ENCODE data around the gene NCKAP5. TPM values are rescaled to one million over a fixed set of nuclear protein-coding genes. Genes with fewer than 3 reads are reported as not detected.

The NCKAP5 gene
- total RNA-seq, 2 experiments from 2014 or later = not detected

DNA sequence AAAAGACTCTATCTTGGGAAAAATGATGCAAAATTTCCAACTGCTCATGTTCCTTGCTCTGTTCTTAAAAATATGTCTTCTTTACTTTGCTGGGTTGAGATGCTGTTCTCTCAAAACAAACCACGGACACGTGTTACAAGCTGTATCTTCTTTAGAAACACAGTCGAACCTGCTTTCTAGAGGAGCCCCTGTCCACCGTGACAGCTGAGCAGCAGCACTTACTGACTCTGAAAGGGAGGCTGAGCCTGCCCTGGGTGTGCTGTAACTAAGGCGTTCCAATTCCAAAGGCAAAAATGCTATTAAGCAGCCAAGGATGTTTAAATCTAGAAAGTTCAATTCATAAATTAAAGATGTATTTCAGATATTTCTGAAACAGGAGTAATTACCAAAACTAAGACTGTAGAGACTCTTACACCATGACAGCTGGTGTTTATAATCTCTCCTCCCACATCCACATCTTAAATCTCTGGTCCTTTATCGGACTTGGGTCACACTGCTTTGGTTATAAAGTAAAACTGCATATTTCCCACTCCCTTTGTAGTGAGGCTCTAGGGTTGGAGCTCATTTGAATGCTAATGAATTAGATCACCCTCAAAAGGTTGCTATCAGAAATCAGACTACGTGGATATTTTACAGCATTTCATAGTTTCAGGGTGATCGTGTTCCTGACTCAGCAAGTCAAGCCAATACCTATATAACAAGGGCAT, 617.1 kb downstream of the NCKAP5 start:
- Mint-ChIP-seq H3K4me3 (no peak overlapping the region), H3K4me1 (ENCODE audit: low read depth) (no peaks in the 10 kb centered on the region), H3K9me3 (no peaks in the 10 kb centered on the region), H3K36me3 (ENCODE audit: low read depth) (no peaks in the 10 kb centered on the region), H3K27ac (no peak overlapping the region), H3K27me3 (no peaks in the 10 kb centered on the region)
- intact Hi-C loops (cut with micrococcal nuclease) = no loop called here
- TF ChIP-seq, protein P1, sequence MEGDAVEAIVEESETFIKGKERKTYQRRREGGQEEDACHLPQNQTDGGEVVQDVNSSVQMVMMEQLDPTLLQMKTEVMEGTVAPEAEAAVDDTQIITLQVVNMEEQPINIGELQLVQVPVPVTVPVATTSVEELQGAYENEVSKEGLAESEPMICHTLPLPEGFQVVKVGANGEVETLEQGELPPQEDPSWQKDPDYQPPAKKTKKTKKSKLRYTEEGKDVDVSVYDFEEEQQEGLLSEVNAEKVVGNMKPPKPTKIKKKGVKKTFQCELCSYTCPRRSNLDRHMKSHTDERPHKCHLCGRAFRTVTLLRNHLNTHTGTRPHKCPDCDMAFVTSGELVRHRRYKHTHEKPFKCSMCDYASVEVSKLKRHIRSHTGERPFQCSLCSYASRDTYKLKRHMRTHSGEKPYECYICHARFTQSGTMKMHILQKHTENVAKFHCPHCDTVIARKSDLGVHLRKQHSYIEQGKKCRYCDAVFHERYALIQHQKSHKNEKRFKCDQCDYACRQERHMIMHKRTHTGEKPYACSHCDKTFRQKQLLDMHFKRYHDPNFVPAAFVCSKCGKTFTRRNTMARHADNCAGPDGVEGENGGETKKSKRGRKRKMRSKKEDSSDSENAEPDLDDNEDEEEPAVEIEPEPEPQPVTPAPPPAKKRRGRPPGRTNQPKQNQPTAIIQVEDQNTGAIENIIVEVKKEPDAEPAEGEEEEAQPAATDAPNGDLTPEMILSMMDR (IDR thresholded peaks at IDR 0.05) = no peak
- POLR2A ChIA-PET = interaction anchor here (0.6 to 0.8 kb wide), 2 partner anchors 56 to 172 kb away, joined by 3 read pairs; no protein-coding TSS in a partner anchor
- CTCF ChIA-PET = no interaction called here
- no peak for ATAC-seq
- DNase-seq = no peak

DNA sequence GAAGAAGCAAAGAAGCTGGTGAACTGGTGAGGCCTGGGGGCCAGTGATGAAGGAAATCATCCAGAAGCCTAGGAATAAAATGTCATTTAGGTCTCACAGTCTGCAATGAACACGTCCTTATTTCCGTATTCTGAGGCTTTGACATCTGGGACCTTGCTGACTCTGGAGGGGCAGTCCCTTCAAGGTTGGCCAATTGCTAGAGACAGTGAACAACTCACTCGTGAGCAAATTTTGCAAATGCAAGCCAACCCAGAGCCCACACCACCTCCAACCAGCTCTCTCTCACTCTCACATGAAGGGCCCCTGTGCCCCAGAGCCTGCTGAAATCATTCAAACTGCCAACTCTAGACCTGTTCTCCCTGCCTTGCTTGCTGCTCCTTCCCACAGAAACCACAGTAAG, 619.2 kb downstream of the NCKAP5 start:
- no peak overlapping the region for H3K27ac Mint-ChIP-seq
- H3K4me1 Mint-ChIP-seq (ENCODE audit: low read depth) = no peaks in the 10 kb centered on the region
- intact Hi-C loops (cut with micrococcal nuclease) = no loop called here
- no peak overlapping the region for H3K4me3 Mint-ChIP-seq
- TF ChIP-seq, protein P1 (IDR thresholded peaks at IDR 0.05) = no peak
- ChIA-PET POLR2A (no interaction called here), CTCF (no interaction called here)
- no peak for DNase-seq
- no peaks in the 10 kb centered on the region for H3K27me3 Mint-ChIP-seq
- H3K36me3 Mint-ChIP-seq (ENCODE audit: low read depth) = no peaks in the 10 kb centered on the region
- H3K9me3 Mint-ChIP-seq = no peaks in the 10 kb centered on the region
- no peak for ATAC-seq

DNA sequence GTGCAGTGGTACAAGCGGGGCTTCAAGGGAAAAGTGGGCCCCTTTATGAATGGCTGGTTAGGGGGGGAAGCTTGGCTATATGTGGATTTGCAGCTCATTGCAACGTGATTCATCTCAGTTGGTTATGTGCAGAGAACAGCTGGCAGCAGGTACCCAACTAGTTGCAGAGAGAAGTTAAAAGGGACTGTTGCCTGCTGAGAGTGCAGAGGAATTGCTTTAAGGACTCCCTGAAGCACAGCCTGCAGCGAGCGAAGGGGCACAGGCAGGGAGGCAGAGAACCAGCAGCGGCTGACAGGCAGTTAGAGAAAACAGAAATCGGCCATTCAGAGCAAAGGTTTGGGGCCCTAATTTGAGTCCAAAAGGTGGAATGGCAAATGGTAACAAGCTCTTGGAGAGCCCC, 620.1 kb downstream of the NCKAP5 start:
- ChIA-PET POLR2A (interaction anchor here (0.5 kb wide), 1 partner anchor 1440 kb away, joined by 3 read pairs; no protein-coding TSS in a partner anchor), CTCF (no interaction called here)
- no peak overlapping the region for H3K4me3 Mint-ChIP-seq
- intact Hi-C loops (cut with micrococcal nuclease) = no loop called here
- H3K27me3 Mint-ChIP-seq = no peaks in the 10 kb centered on the region
- no peaks in the 10 kb centered on the region for H3K4me1 Mint-ChIP-seq (ENCODE audit: low read depth)
- TF ChIP-seq, protein P1 (IDR thresholded peaks at IDR 0.05) = no peak
- no peaks in the 10 kb centered on the region for H3K9me3 Mint-ChIP-seq
- H3K27ac Mint-ChIP-seq = no peak overlapping the region
- DNase-seq (no peak), ATAC-seq (no peak)
- H3K36me3 Mint-ChIP-seq (ENCODE audit: low read depth) = no peaks in the 10 kb centered on the region

DNA sequence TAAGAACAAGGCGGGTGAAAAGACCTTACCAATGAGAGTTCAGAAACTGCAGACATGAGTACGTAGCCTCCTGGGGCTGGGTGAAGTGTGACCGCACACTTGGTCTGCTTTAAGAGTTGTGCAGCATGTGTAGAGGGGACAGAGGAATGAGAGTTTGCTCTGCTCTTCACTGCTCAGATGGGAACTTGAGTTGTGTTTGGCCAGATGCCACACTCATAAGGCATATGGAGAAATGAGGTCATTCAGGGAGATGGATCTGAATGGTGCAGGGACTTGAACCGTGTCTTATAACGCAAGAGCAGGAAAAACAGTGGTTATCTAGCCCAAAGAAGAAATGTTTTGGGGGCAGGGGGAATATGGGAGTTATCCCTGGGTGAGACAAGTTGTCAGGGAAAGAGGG, 624.4 kb downstream of the NCKAP5 start:
- TF ChIP-seq, protein P1 (IDR thresholded peaks at IDR 0.05) = no peak
- no peaks in the 10 kb centered on the region for H3K27me3 Mint-ChIP-seq
- no peak overlapping the region for H3K27ac Mint-ChIP-seq
- ChIA-PET POLR2A (no interaction called here), CTCF (no interaction called here)
- no peaks in the 10 kb centered on the region for H3K36me3 Mint-ChIP-seq (ENCODE audit: low read depth)
- DNase-seq (no peak), ATAC-seq (no peak)
- H3K4me1 Mint-ChIP-seq (ENCODE audit: low read depth) = no peaks in the 10 kb centered on the region
- intact Hi-C loops (cut with micrococcal nuclease) = no loop called here
- no peak overlapping the region for H3K4me3 Mint-ChIP-seq
- H3K9me3 Mint-ChIP-seq = no peaks in the 10 kb centered on the region

DNA sequence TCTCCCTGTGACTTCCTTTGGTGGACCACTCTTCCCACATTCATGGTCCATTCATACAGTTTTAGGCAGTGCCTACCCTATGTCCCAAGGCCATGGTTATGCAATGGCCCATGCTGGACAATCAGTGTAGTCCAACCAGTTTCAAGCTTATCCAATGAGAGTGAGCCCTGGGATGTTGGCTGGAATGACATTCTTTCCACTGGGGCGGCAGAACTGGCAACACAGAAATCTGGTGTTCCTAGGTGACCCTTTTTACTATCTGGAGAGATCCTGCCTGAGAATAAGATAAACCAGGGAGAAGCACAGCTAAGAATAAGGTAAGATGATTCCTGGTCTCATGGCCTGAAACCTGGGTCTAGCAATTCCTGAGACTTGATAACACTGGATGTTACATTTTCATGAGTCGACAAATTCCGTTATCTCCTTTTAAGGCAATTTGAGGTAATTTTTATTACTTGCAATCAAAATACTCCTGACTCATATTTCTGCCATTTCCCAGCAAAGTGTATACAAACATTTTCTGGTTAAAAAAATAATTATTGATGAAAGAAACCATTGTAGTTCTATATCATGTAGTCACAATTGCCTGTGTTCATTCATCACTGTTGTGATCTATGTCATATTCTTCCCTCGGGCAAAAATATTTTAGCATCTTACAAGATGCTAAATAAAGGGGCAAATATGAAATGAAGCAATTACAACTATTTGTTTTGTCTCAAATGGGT, 626.8 kb downstream of the NCKAP5 start:
- ATAC-seq (no peak), DNase-seq (no peak)
- Mint-ChIP-seq H3K36me3 (ENCODE audit: low read depth) (no peaks in the 10 kb centered on the region), H3K27me3 (no peaks in the 10 kb centered on the region), H3K4me1 (ENCODE audit: low read depth) (no peaks in the 10 kb centered on the region), H3K27ac (no peak overlapping the region), H3K4me3 (no peak overlapping the region), H3K9me3 (no peaks in the 10 kb centered on the region)
- intact Hi-C loops (cut with micrococcal nuclease) = no loop called here
- POLR2A ChIA-PET = no interaction called here
- TF ChIP-seq, protein P1 (IDR thresholded peaks at IDR 0.05) = no peak
- CTCF ChIA-PET = no interaction called here
